ENCODE data around the gene SUPT5H. TPM values are rescaled to one million over a fixed set of nuclear protein-coding genes. Genes with fewer than 3 reads are reported as not detected.

The SUPT5H gene
- total RNA-seq, 2 donors from 2014 or later: 192 to 201 TPM

- DNase-seq (peak; percentile 98 to 99), ATAC-seq (replicated peaks in 1 of 2) (peak; percentile 70 to 71)
- H3K36me3 Mint-ChIP-seq (ENCODE audit: insufficient read depth in 2 of 2): peaks cover 20 to 27% of the 10 kb centered on the region in 2 donors
- peaks cover 44% of the 10 kb centered on the region for H3K4me1 Mint-ChIP-seq (ENCODE audit: low read depth)
- H3K9me3 Mint-ChIP-seq: no peaks in the 10 kb centered on the region
- H3K27ac Mint-ChIP-seq: peak within 1 kb of the TSS; percentile 100
- H3K27me3 Mint-ChIP-seq (ENCODE audit: low read depth): no peaks in the 10 kb centered on the region
- peak within 1 kb of the TSS; percentile 88 to 100 for H3K4me3 Mint-ChIP-seq
These were observed 33.1 kb upstream of the SUPT5H start, which contains the start of gene PLEKHG2 for GRCh38 chr19:39412100-39412866. TSS of gene PLEKHG2 (plus strand) at chr19:39412669. CDS start at chr19:39414087, 1,418 bp downstream.

DNA sequence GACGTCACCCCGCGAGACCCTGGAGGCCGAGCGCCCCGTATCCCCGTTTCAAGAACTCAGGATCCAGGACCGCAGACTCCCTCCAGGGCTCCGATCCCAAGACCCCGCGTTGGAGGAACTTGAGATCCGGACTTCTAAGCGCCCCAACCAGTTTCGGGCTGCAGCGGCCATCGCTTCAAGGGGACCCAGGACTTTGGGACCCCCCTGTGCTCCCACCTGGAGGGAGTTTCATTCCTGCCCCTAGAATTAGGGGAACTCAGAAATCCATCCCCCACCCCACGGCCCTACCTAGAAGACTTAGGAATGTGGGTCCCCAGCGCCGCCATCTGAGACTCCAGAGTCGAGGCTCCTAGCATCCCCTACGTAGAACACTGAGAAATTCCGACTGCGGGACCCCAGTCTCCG is 32.5 kb upstream of the SUPT5H start:
- Mint-ChIP-seq H3K36me3 (ENCODE audit: insufficient read depth in 2 of 2) (peaks cover 19 to 24% of the 10 kb centered on the region in 2 donors), H3K27me3 (ENCODE audit: low read depth) (no peaks in the 10 kb centered on the region), H3K4me1 (ENCODE audit: low read depth) (peaks cover 47% of the 10 kb centered on the region), H3K4me3 (peak overlapping the region; percentile 88 to 100), H3K9me3 (no peaks in the 10 kb centered on the region), H3K27ac (peak overlapping the region; percentile 26)
- DNase-seq (no peak), ATAC-seq (replicated peaks in 1 of 2) (no peak)

- ATAC-seq (replicated peaks in 1 of 2) (no peak), DNase-seq (peak; percentile 41 to 49)
- Mint-ChIP-seq H3K27me3 (ENCODE audit: low read depth) (no peaks in the 10 kb centered on the region), H3K4me1 (ENCODE audit: low read depth) (peaks cover 47% of the 10 kb centered on the region), H3K4me3 (peak overlapping the region; percentile 88 to 100), H3K27ac (peak overlapping the region; percentile 71), H3K36me3 (ENCODE audit: insufficient read depth in 2 of 2) (peaks cover 14 to 19% of the 10 kb centered on the region in 2 donors), H3K9me3 (no peaks in the 10 kb centered on the region)
These were observed 32.0 kb upstream of the SUPT5H start for GRCh38 chr19:39413272-39413910.

DNA sequence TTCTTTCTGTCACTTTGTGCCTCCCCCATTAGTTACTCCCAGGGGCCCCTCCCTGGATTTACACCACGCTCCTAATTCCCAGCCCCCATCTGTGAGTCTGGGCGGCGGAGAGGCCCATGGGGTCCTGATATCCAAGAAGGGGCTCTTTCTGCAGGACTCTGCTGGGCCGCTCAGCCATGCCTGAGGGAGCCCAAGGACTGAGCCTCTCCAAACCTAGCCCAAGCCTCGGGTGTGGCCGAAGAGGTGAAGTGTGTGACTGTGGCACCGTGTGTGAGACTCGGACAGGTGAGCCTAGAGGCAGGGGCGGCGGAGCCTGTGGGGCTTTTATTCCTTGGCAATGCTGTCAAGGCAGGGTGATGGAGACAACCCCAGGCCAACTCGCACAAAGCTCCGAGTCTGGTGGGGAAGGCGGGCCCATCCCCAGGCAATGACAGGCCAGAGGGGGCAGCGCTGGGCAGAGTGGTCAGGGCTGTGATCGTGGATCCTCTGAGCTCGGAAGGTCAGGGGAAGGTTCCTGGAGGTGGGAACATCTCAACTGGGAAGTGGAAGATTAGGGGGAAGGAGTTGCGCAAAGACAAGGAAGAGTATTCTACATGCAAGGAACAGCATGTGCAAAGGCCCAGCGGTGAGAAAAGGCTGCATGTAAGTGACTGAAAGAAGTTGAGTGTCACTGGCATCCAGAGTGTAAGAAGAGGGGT is 31.3 kb upstream of the SUPT5H start:
- peaks cover 8 to 15% of the 10 kb centered on the region in 2 donors for H3K36me3 Mint-ChIP-seq (ENCODE audit: insufficient read depth in 2 of 2)
- ATAC-seq (replicated peaks in 1 of 2) (no peak), DNase-seq (no peak)
- no peaks in the 10 kb centered on the region for H3K27me3 Mint-ChIP-seq (ENCODE audit: low read depth)
- H3K27ac Mint-ChIP-seq: peak overlapping the region; percentile 71
- peaks cover 42% of the 10 kb centered on the region for H3K4me1 Mint-ChIP-seq (ENCODE audit: low read depth)
- no peaks in the 10 kb centered on the region for H3K9me3 Mint-ChIP-seq
- peak overlapping the region; percentile 88 to 100 for H3K4me3 Mint-ChIP-seq

DNA sequence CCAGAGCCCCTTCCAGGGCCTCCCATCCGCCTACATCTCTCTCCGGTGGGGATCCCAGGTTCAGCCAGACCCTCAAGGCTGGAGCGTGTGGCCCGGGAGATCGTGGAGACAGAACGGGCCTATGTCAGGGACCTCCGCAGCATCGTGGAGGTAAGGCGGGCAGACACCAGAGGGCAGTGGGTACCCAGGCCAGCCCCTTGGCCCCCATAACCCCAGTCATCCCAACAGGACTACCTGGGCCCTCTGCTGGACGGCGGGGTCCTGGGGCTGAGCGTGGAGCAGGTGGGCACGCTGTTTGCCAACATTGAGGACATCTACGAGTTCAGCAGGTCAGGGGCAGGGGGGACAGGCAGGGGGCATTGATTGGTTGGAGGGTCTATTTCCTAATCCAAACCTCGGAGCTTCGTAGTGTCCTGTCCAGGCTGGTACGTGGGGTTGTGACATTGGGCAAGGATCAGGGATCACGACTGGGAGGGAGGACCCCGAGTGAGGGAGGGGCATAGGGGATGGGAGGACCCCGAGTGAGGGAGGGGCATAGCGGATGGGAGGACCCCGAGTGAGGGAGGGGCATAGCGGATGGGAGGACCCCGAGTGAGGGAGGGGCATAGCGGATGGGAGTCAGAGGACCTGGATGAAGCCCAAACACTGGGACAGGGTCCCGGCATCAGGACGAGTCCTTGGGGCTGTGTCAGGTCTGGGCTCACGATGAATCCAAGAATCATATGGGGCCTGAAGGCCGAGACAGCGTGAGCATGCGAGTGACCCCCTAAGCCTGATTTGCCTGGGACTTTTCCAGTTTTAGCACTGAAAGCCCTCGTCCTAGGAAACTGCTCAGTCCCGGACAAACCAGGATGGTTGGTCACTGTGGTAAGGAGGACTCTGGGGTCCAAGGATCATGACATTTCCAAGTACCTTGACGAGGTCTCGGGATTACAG is 30.0 kb upstream of the SUPT5H start:
- DNase-seq (no peak), ATAC-seq (replicated peaks in 1 of 2) (no peak)
- Mint-ChIP-seq H3K4me1 (ENCODE audit: low read depth) (peaks cover 37% of the 10 kb centered on the region), H3K36me3 (ENCODE audit: insufficient read depth in 2 of 2) (peaks cover 8 to 13% of the 10 kb centered on the region in 2 donors), H3K4me3 (no peak overlapping the region), H3K27me3 (ENCODE audit: low read depth) (no peaks in the 10 kb centered on the region), H3K9me3 (no peaks in the 10 kb centered on the region), H3K27ac (no peak overlapping the region)

DNA sequence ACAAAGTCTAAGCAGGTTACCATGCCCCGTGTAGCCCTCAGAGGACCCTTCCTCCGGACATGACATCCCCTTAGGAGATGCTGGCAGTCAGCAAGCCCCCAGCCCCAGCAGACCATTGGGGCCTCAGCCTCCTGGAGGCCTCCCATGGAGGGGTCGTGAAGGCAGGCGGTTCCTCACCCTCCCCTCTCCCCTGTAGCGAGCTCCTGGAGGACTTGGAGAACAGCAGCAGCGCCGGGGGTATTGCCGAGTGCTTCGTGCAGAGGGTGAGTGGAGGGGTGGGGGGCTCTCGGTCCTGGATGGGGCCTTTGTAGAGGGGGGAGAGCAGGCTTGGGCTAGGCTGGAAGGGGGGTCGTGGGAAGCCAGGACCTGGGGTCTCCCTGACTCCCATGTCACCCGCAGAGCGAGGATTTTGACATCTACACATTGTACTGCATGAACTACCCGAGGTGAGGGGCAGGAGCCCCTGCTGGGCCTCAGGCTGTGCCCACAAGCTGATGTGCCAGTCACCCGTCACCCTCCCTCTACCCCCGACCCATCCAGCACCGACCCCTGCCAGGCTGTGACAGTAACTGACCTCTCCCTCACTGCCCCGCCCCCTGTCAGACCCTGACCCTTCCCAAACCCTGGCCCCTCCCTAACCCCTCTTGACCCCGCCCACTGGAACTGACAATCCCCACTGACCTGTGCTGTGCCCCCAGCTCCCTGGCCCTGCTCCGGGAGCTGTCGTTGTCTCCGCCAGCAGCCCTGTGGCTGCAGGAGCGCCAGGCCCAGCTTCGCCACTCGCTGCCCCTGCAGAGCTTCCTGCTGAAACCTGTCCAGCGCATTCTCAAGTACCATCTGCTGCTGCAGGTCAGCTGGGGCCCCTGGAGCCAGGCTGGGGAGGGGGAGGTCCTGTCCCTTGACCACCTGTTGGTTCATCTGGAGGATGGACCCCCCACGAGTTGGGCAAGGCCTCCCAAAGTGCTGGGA is 28.9 kb upstream of the SUPT5H start:
- no peak overlapping the region for H3K4me3 Mint-ChIP-seq
- peaks cover 8 to 10% of the 10 kb centered on the region in 2 donors for H3K36me3 Mint-ChIP-seq (ENCODE audit: insufficient read depth in 2 of 2)
- H3K9me3 Mint-ChIP-seq: no peaks in the 10 kb centered on the region
- ATAC-seq (replicated peaks in 1 of 2) (no peak), DNase-seq (no peak)
- H3K4me1 Mint-ChIP-seq (ENCODE audit: low read depth): peaks cover 27% of the 10 kb centered on the region
- no peaks in the 10 kb centered on the region for H3K27me3 Mint-ChIP-seq (ENCODE audit: low read depth)
- H3K27ac Mint-ChIP-seq: no peak overlapping the region

GRCh38 chr19:39417463-39418181 is 27.8 kb upstream of the SUPT5H start:
- DNase-seq: no peak
- Mint-ChIP-seq H3K27ac (peak overlapping the region; percentile 28), H3K9me3 (no peaks in the 10 kb centered on the region), H3K36me3 (ENCODE audit: insufficient read depth in 2 of 2) (peaks cover 7 to 13% of the 10 kb centered on the region in 2 donors), H3K4me1 (ENCODE audit: low read depth) (peaks cover 18% of the 10 kb centered on the region), H3K4me3 (no peak overlapping the region), H3K27me3 (ENCODE audit: low read depth) (no peaks in the 10 kb centered on the region)
- ATAC-seq (replicated peaks in 1 of 2): no peak

- Mint-ChIP-seq H3K27ac (no peak overlapping the region), H3K4me3 (no peak overlapping the region), H3K4me1 (ENCODE audit: low read depth) (peaks cover 13% of the 10 kb centered on the region), H3K9me3 (no peaks in the 10 kb centered on the region), H3K36me3 (ENCODE audit: insufficient read depth in 2 of 2) (peaks cover 5 to 12% of the 10 kb centered on the region in 2 donors), H3K27me3 (ENCODE audit: low read depth) (no peaks in the 10 kb centered on the region)
- no peak for ATAC-seq (replicated peaks in 1 of 2)
- DNase-seq: no peak
These were observed 26.4 kb upstream of the SUPT5H start for GRCh38 chr19:39419003-39419402.

DNA sequence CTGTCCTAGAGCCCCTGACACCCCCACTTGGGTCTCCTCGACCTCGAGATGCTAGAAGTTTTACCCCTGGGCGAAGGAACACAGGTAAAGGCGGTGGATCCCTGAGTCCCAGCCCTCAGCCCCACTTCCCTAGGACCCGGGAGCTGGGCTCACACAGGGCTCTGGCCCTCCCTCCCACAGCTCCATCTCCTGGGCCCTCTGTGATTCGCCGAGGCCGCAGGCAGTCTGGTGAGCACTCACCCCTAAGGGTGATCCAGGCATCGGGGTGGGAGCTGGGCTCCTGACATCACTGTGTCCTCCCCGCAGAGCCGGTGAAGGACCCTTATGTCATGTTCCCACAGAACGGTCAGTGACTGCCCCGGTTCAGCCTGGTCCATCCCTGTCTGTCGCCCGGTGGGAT is 24.6 kb upstream of the SUPT5H start:
- H3K4me3 Mint-ChIP-seq: no peak overlapping the region
- no peak for ATAC-seq (replicated peaks in 1 of 2)
- H3K36me3 Mint-ChIP-seq (ENCODE audit: insufficient read depth in 2 of 2): peaks cover 2 to 6% of the 10 kb centered on the region in 2 donors

GRCh38 chr19:39422020-39422419 is 23.4 kb upstream of the SUPT5H start:
- DNase-seq: no peak
- Mint-ChIP-seq H3K27me3 (ENCODE audit: low read depth) (no peaks in the 10 kb centered on the region), H3K9me3 (no peaks in the 10 kb centered on the region), H3K27ac (no peak overlapping the region), H3K4me3 (no peak overlapping the region), H3K36me3 (ENCODE audit: insufficient read depth in 2 of 2) (peaks cover 2 to 6% of the 10 kb centered on the region in 2 donors), H3K4me1 (ENCODE audit: low read depth) (peaks cover 6% of the 10 kb centered on the region)
- ATAC-seq (replicated peaks in 1 of 2): no peak

More for the DNA sequence above, 24.6 kb upstream of the SUPT5H start:
- H3K27me3 Mint-ChIP-seq (ENCODE audit: low read depth): no peaks in the 10 kb centered on the region
- no peak overlapping the region for H3K27ac Mint-ChIP-seq
- no peak for DNase-seq
- no peaks in the 10 kb centered on the region for H3K9me3 Mint-ChIP-seq
- H3K4me1 Mint-ChIP-seq (ENCODE audit: low read depth): peaks cover 6% of the 10 kb centered on the region
